HG03521 (cell line): Measurements from ENCODE around the gene PAX9.
"Not testable (repeated sequence)": the region's sequence is repeated elsewhere in the genome, so short reads cannot be mapped to it uniquely, and the experiment has no call there.

Experiments used
- ATAC-seq: cut with Tn5 transposase; IDR thresholded peaks from one replicate; pipeline ENCODE4 v1.9.1; 2021; ENCODE audit warnings: mild to moderate bottlenecking, moderate library complexity; ENCODE audit not compliant: unreplicated experiment

Gene PAX9

GRCh38 chr14:36672095-36672494 lies 10.4 kb downstream of the PAX9 start:
- ATAC-seq, result no peak

- no peak for ATAC-seq
Observed at GRCh38 chr14:36674659-36675058, 13.0 kb downstream of the PAX9 start.

- no peak for ATAC-seq
Observed at GRCh38 chr14:36675581-36675980, 13.9 kb downstream of the PAX9 start.

- no peak for ATAC-seq
Observed at GRCh38 chr14:36676236-36676635, 14.6 kb downstream of the PAX9 start.

- no peak for ATAC-seq
Observed at GRCh38 chr14:36682338-36682737, 20.7 kb downstream of the PAX9 start.

- no peak for ATAC-seq
Observed at GRCh38 chr14:36683083-36683724, 21.5 kb downstream of the PAX9 start.

GRCh38 chr14:36684946-36685345 lies 23.3 kb downstream of the PAX9 start:
- no peak for ATAC-seq

GRCh38 chr14:36690311-36691040 lies 28.8 kb downstream of the PAX9 start:
- ATAC-seq, result no peak

- not testable (repeated sequence) for ATAC-seq
Observed at GRCh38 chr14:36699420-36699819, 37.8 kb downstream of the PAX9 start.

GRCh38 chr14:36700651-36701050 lies 39.0 kb downstream of the PAX9 start:
- no peak for ATAC-seq

GRCh38 chr14:36701132-36701531 lies 39.5 kb downstream of the PAX9 start:
- no peak for ATAC-seq

GRCh38 chr14:36702474-36702873 lies 40.8 kb downstream of the PAX9 start:
- no peak for ATAC-seq

GRCh38 chr14:36707570-36707969 lies 45.9 kb downstream of the PAX9 start:
- no peak for ATAC-seq

GRCh38 chr14:36713960-36714703 lies 52.5 kb downstream of the PAX9 start:
- ATAC-seq, result no peak

GRCh38 chr14:36716614-36717184 lies 55.0 kb downstream of the PAX9 start:
- ATAC-seq, result no peak

- ATAC-seq, result no peak
Observed at GRCh38 chr14:36717363-36717762, 55.7 kb downstream of the PAX9 start.

GRCh38 chr14:36718216-36718615 lies 56.6 kb downstream of the PAX9 start:
- ATAC-seq, result no peak

GRCh38 chr14:36719823-36720222 lies 58.2 kb downstream of the PAX9 start:
- no peak for ATAC-seq

GRCh38 chr14:36720657-36721056 lies 59.0 kb downstream of the PAX9 start:
- ATAC-seq, result no peak

- no peak for ATAC-seq
Observed at GRCh38 chr14:36721877-36722276, 60.2 kb downstream of the PAX9 start.

GRCh38 chr14:36723530-36723929 lies 61.9 kb downstream of the PAX9 start:
- ATAC-seq, result no peak

- ATAC-seq, result no peak
Observed at GRCh38 chr14:36724162-36724561, 62.5 kb downstream of the PAX9 start.
